Liver (tissue), 3 donors: ENCODE measurements around the gene USF2.

ENCODE experiments used
- JUND ChIP-seq, 2 donors: IDR thresholded peaks; 2 replicates each; pipeline ENCODE4 v1.6.1; 2016; ENCODE audit warnings: antibody characterized with exemption in 2 of 2
- MAX ChIP-seq: IDR thresholded peaks from 2 replicates; pipeline ENCODE4 v1.6.1; 2016; ENCODE audit warnings: antibody characterized with exemption
- REST ChIP-seq: IDR thresholded peaks from 2 replicates; pipeline ENCODE4 v1.6.1; 2016; ENCODE audit warnings: antibody characterized with exemption, mild to moderate bottlenecking
- YY1 ChIP-seq: IDR thresholded peaks from 2 replicates; pipeline ENCODE4 v1.6.1; 2016; ENCODE audit warnings: antibody characterized with exemption, mild to moderate bottlenecking
- TF ChIP-seq, protein P1 (sequence below): fragments of 150-350 bp; IDR thresholded peaks from 2 replicates; pipeline ENCODE4 v1.5.1; 2017; ENCODE audit warnings: improper control_type of control experiment, low read depth, low read length; ENCODE audit not compliant: missing input control
- donor health status: healthy.
- donor health status: healthy.

DNA sequence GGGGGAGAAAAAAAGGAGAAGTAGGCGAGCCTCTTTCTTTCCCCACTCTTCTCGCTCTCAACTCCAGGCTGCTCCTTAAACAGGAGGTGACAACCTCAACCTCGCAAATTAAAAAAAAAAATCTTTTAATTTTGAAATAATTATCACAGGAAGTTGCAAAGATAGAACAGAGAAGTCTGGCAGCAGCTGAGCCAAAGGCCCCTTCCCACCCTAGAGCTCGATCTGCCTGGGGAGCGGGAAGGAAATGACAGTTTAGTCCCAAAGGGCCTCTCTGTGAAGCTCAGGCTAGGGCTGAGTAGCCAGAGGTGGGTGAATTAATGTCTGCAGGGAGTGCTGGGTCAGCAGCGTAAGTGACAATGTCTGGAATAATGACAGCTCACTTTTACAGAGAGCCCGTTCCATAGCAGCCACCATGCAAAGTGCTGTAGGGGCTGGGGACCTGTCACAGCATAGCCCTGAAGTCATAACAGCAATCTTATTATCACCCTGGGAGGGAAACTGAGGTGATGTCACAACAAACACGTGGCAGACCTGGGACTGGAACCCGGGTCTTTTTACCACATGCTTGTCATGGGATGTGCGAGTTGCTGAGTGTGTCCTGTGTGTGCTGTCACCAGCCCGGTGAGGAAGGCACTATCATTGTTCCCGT lies 51.4 kb downstream of the USF2 start:
- TF ChIP-seq, protein P1, sequence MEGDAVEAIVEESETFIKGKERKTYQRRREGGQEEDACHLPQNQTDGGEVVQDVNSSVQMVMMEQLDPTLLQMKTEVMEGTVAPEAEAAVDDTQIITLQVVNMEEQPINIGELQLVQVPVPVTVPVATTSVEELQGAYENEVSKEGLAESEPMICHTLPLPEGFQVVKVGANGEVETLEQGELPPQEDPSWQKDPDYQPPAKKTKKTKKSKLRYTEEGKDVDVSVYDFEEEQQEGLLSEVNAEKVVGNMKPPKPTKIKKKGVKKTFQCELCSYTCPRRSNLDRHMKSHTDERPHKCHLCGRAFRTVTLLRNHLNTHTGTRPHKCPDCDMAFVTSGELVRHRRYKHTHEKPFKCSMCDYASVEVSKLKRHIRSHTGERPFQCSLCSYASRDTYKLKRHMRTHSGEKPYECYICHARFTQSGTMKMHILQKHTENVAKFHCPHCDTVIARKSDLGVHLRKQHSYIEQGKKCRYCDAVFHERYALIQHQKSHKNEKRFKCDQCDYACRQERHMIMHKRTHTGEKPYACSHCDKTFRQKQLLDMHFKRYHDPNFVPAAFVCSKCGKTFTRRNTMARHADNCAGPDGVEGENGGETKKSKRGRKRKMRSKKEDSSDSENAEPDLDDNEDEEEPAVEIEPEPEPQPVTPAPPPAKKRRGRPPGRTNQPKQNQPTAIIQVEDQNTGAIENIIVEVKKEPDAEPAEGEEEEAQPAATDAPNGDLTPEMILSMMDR: no peak
- TF ChIP-seq REST (no peak), JUND (IDR thresholded peaks at IDR 0.05) (no peak), YY1 (no peak), MAX (no peak)
